LNCAP (cell line): ENCODE measurements around the gene FBH1.

Source experiments
- TF ChIP-seq, protein P1 (sequence below): fragments of 450-650 bp; IDR thresholded peaks from 2 replicates; pipeline ENCODE4 v1.5.1; 2017; ENCODE audit warnings: mild to moderate bottlenecking

Gene FBH1

GRCh38 chr10:5961405-5962100 is 71.5 kb downstream of the FBH1 start:
- TF ChIP-seq, protein P1, sequence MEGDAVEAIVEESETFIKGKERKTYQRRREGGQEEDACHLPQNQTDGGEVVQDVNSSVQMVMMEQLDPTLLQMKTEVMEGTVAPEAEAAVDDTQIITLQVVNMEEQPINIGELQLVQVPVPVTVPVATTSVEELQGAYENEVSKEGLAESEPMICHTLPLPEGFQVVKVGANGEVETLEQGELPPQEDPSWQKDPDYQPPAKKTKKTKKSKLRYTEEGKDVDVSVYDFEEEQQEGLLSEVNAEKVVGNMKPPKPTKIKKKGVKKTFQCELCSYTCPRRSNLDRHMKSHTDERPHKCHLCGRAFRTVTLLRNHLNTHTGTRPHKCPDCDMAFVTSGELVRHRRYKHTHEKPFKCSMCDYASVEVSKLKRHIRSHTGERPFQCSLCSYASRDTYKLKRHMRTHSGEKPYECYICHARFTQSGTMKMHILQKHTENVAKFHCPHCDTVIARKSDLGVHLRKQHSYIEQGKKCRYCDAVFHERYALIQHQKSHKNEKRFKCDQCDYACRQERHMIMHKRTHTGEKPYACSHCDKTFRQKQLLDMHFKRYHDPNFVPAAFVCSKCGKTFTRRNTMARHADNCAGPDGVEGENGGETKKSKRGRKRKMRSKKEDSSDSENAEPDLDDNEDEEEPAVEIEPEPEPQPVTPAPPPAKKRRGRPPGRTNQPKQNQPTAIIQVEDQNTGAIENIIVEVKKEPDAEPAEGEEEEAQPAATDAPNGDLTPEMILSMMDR = no peak

GRCh38 chr10:5963071-5963470 is 73.0 kb downstream of the FBH1 start:
- TF ChIP-seq, protein P1 = no peak

GRCh38 chr10:5963591-5963990 is 73.5 kb downstream of the FBH1 start:
- TF ChIP-seq, protein P1 = no peak

DNA sequence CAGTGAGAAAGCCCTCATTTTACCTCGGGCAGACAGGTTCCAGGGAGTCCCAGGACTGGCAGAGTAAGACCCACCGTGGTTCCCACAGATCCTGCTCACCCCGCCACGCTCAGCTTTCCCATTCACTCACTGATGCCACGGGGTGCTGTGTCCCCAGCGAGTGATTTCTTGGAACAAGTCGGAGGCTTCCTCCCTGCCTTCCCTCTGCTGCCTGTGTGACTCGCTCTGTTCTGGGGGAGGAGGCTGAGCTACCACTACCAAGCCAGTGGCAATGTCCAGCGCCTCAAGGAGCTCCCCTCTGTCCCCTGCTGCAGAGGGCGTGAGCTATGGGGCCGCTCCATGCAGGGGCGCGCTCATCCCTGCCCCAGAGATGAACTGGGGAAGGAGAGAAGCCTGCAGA is 74.7 kb downstream of the FBH1 start:
- TF ChIP-seq, protein P1 = no peak

- TF ChIP-seq, protein P1 = no peak
Measured at GRCh38 chr10:5965266-5965665, 75.2 kb downstream of the FBH1 start.

DNA sequence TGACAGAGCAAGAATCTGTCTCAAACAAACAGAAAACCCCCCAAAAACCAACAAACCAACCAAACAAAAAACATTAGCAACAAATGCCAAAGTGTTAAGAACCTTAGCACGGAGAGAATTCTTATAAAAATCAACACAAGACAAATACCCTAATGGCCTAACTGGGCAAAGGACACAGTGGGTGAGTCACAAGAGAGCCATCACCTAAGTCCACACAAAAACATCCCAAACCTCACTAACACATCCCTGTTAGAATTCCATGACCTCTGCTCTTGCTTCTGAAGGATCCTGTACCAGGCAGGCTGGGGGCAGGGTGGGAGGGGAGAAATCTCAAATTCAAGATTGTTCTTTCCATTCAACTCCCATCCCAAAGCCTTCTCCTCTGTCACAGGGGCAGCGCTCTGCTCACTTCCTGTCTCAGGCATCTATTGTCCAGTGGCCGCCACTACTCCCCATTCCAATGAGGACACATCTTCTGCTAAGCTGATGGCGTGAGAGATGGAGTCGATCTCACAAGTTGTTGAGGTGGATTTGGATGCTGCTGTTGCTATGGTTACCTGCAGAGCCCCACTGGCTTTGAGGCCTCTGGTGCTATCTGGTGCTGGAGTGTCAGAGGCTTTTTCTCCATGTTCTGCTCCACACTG is 78.1 kb downstream of the FBH1 start:
- TF ChIP-seq, protein P1 = no peak

DNA sequence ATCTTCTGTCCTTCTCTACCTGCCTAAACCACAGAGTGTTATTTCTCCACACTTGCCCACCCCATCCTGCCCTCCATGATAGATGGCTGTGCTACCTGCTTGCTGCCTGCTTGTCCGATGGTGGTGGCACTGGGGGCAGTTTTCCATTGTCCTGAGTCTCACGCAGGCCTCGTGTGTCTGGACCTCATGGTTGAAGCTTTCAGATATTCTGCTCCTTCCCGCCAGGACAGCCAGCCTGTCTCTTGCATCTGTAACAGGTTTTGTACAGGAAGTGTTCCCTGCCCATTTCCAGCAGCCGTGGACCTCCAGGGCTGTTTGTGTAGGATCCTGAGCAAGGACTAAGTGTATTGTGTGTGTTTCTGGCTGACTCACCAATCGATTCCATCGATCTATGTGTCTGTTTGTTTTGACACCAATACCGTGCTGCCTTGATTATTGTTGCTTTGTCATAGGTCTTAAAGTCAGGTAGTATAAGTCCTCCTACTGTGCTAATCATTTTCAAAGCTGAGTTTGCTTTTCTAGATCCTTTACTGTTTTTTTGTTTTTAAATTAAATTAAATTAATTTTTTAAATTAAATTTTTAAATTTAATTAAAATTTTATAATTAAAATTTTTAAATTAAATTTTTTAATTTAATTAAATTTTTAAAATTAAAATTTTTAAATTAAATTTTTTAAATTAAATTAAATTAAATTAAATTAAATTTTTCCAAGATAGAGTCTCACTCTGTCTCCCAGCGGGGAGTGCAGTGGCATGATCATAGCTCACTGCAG is 78.8 kb downstream of the FBH1 start:
- TF ChIP-seq, protein P1 = no peak
